Measurements from ENCODE around the gene CASP1.

DNA sequence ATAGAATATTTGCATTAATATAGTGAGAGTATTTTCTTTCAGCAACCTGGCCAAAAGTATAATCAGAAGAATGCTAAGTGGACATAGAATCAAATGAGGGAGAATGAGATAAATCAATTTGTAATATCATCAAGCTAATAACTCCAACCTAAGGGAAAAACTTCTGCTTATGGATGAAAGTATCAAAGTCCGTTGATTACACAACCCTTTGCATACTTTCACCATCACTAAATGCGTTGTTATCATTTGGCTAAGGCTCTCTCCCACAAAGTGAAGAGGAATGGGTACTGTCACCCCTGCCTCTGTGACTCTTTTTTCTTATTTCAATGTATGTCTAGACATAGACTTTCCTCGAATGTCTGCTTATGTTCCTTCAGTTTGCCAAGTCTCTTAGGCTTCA is 50.1 kb downstream of the CASP1 start:
- TF ChIP-seq, protein P1, sequence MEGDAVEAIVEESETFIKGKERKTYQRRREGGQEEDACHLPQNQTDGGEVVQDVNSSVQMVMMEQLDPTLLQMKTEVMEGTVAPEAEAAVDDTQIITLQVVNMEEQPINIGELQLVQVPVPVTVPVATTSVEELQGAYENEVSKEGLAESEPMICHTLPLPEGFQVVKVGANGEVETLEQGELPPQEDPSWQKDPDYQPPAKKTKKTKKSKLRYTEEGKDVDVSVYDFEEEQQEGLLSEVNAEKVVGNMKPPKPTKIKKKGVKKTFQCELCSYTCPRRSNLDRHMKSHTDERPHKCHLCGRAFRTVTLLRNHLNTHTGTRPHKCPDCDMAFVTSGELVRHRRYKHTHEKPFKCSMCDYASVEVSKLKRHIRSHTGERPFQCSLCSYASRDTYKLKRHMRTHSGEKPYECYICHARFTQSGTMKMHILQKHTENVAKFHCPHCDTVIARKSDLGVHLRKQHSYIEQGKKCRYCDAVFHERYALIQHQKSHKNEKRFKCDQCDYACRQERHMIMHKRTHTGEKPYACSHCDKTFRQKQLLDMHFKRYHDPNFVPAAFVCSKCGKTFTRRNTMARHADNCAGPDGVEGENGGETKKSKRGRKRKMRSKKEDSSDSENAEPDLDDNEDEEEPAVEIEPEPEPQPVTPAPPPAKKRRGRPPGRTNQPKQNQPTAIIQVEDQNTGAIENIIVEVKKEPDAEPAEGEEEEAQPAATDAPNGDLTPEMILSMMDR (IDR thresholded peaks at IDR 0.05), result no peak
- TF ChIP-seq POLR2A (IDR thresholded peaks at IDR 0.05), result no peak
